ENCODE results near the gene MYO16. TPM values are rescaled to one million over a fixed set of nuclear protein-coding genes. Genes with fewer than 3 reads are reported as not detected.
A peak's percentile ranks its signal among the peaks of the same experiment; 100 is the strongest.

Gene MYO16
- total RNA-seq, 1 experiment from 2014 or later: 0.49 TPM

DNA sequence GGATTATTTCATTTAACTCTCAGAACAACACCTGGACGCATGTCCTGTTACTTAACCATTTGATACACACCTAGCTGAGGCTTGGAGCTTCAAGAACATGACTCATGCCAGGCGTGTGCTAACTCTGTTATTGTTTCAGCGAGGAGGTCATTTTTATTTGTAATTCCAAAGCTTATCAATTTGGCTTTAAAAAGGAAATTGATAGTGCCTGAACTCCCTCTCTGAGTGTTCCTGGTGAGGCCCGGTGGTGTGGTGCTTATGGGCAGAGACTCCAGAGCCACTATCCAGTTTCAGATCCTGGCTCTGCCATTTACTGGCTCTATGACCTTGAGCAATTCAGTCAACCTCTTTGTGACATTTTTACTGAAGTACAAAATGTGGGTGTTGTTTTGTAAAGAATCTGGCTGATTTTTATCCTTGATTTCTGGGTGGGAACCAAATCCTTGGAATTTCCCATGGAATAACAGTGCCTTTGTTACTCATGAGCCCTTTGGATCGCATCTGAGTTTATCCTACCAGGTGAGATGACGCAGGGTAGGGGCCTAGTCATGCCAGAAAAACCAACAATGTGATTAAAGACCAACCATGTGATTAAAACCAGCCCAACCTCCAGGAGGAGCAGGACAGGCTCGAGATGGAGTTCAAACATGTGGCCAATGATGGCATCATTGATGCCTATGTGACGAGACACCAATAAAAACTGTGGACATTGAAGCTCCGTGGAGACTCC is 198.8 kb downstream of the MYO16 start:
- intact Hi-C loops (cut with micrococcal nuclease; ENCODE audit: unreplicated experiment): no loop called here
- Histone ChIP-seq H3K4me1 (ENCODE audit: insufficient read depth, low read length, poor library complexity, severe bottlenecking) (no peaks in the 10 kb centered on the region), H3K27me3 (replicated peaks; ENCODE audit: insufficient read depth, low read depth, low read length, poor library complexity) (no peaks in the 10 kb centered on the region), H3K9me3 (ENCODE audit: low read depth, low read length, poor library complexity, severe bottlenecking) (peaks cover 6% of the 10 kb centered on the region), H3K27ac (ENCODE audit: low read depth, low read length, poor library complexity, severe bottlenecking) (no peak overlapping the region), H3K36me3 (ENCODE audit: insufficient read depth, low read length, poor library complexity, severe bottlenecking) (no peaks in the 10 kb centered on the region), H3K4me3 (ENCODE audit: low read depth, low read length, poor library complexity, severe bottlenecking) (no peak overlapping the region)
- DNase-seq (ENCODE audit: low spot score): no peak
- CTCF ChIA-PET: no interaction called here
- BruUV-seq (replicated peaks): no TSS peak
- TF ChIP-seq, protein P1, sequence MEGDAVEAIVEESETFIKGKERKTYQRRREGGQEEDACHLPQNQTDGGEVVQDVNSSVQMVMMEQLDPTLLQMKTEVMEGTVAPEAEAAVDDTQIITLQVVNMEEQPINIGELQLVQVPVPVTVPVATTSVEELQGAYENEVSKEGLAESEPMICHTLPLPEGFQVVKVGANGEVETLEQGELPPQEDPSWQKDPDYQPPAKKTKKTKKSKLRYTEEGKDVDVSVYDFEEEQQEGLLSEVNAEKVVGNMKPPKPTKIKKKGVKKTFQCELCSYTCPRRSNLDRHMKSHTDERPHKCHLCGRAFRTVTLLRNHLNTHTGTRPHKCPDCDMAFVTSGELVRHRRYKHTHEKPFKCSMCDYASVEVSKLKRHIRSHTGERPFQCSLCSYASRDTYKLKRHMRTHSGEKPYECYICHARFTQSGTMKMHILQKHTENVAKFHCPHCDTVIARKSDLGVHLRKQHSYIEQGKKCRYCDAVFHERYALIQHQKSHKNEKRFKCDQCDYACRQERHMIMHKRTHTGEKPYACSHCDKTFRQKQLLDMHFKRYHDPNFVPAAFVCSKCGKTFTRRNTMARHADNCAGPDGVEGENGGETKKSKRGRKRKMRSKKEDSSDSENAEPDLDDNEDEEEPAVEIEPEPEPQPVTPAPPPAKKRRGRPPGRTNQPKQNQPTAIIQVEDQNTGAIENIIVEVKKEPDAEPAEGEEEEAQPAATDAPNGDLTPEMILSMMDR (conservative IDR thresholded peaks at IDR 0.05; ENCODE audit: low read depth, low read length): no peak
- no peak for TF ChIP-seq EZH2 (IDR thresholded peaks at IDR 0.05; ENCODE audit: borderline replicate concordance, low read depth, low read length, poor library complexity, severe bottlenecking)
- POLR2A ChIA-PET (ENCODE audit: low non-redundant PET): no interaction called here

DNA sequence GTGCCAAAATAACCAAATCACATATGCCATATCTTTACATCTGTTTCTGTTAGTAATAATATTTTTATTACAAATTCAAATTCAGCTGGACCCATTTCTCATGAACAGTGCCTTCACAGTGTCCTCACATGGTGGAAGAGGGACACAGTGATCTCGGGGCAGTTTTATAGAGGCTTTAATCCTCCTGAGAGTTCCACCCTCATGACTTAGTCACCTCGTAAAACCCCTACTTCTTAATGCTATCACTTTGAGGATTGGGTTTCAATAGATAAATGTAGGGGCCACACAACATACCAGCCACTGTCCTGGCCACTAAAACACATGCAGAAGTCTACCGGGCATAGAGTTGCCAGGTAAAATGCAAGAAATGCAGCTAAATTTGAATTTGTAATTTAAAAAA is 201.5 kb downstream of the MYO16 start:
- TF ChIP-seq, protein P1 (conservative IDR thresholded peaks at IDR 0.05; ENCODE audit: low read depth, low read length): no peak
- TF ChIP-seq EZH2 (IDR thresholded peaks at IDR 0.05; ENCODE audit: borderline replicate concordance, low read depth, low read length, poor library complexity, severe bottlenecking): no peak
- CTCF ChIA-PET: no interaction called here
- Histone ChIP-seq H3K27me3 (replicated peaks; ENCODE audit: insufficient read depth, low read depth, low read length, poor library complexity) (no peaks in the 10 kb centered on the region), H3K36me3 (ENCODE audit: insufficient read depth, low read length, poor library complexity, severe bottlenecking) (no peaks in the 10 kb centered on the region), H3K9me3 (ENCODE audit: low read depth, low read length, poor library complexity, severe bottlenecking) (peaks cover 6% of the 10 kb centered on the region), H3K27ac (ENCODE audit: low read depth, low read length, poor library complexity, severe bottlenecking) (no peak overlapping the region), H3K4me1 (ENCODE audit: insufficient read depth, low read length, poor library complexity, severe bottlenecking) (no peaks in the 10 kb centered on the region), H3K4me3 (ENCODE audit: low read depth, low read length, poor library complexity, severe bottlenecking) (no peak overlapping the region)
- DNase-seq (ENCODE audit: low spot score): no peak
- POLR2A ChIA-PET (ENCODE audit: low non-redundant PET): no interaction called here
- intact Hi-C loops (cut with micrococcal nuclease; ENCODE audit: unreplicated experiment): no loop called here
- BruUV-seq (replicated peaks): no TSS peak

DNA sequence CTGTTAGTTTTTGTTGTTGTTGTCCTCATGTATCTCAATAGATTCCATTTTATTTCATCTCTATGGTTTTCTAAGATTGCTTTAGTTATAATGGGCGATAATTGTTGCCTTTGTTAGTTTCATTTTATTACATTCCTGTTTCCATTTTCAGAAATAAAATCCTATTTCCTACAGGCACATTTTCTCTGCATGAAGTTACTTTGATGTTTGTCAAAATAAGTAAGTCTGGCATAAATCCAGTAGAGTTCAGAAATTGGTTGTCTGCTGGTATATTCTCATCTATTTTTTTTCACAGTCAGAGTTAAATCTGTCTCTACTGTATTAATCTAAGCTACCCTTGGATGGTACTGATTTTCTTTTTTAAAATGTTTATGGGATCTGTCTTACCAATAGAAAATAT is 204.1 kb downstream of the MYO16 start:
- no peak overlapping the region for H3K27ac ChIP-seq (ENCODE audit: low read depth, low read length, poor library complexity, severe bottlenecking)
- BruUV-seq (replicated peaks): no TSS peak
- DNase-seq (ENCODE audit: low spot score): peak; percentile 60
- ChIA-PET POLR2A (ENCODE audit: low non-redundant PET) (no interaction called here), CTCF (interaction anchor here (0.6 kb wide), 1 partner anchor 338 kb away, joined by 4 read pairs; no protein-coding TSS in a partner anchor)
- H3K4me3 ChIP-seq (ENCODE audit: low read depth, low read length, poor library complexity, severe bottlenecking): no peak overlapping the region
- no peaks in the 10 kb centered on the region for H3K27me3 ChIP-seq (replicated peaks; ENCODE audit: insufficient read depth, low read depth, low read length, poor library complexity)
- TF ChIP-seq, protein P1 (conservative IDR thresholded peaks at IDR 0.05; ENCODE audit: low read depth, low read length): no peak
- no peak for TF ChIP-seq EZH2 (IDR thresholded peaks at IDR 0.05; ENCODE audit: borderline replicate concordance, low read depth, low read length, poor library complexity, severe bottlenecking)
- intact Hi-C loops (cut with micrococcal nuclease; ENCODE audit: unreplicated experiment): no loop called here
- no peaks in the 10 kb centered on the region for H3K36me3 ChIP-seq (ENCODE audit: insufficient read depth, low read length, poor library complexity, severe bottlenecking)
- H3K4me1 ChIP-seq (ENCODE audit: insufficient read depth, low read length, poor library complexity, severe bottlenecking): no peaks in the 10 kb centered on the region
- peaks cover 2% of the 10 kb centered on the region for H3K9me3 ChIP-seq (ENCODE audit: low read depth, low read length, poor library complexity, severe bottlenecking)
